KG1 (cell line): ENCODE data around the gene CEMIP2.

ENCODE experiments used
- DNase-seq: peaks from one replicate; lab custom pipeline; 2025; lab: John Stamatoyannopoulos, UW

CEMIP2 gene

GRCh38 chr9:71769175-71770161 is 1.2 kb upstream of the CEMIP2 start:
- DNase-seq = no peak

- no peak for DNase-seq
Measured at GRCh38 chr9:71767776-71768321, 464 bp downstream of the CEMIP2 start.

- no peak for DNase-seq
Measured at GRCh38 chr9:71767163-71767775, 1.0 kb downstream of the CEMIP2 start.

- DNase-seq = no peak
Measured at GRCh38 chr9:71766663-71767062, 1.6 kb downstream of the CEMIP2 start.

GRCh38 chr9:71765693-71766092 is 2.6 kb downstream of the CEMIP2 start:
- no peak for DNase-seq

GRCh38 chr9:71764891-71765290 is 3.4 kb downstream of the CEMIP2 start:
- no peak for DNase-seq

DNA sequence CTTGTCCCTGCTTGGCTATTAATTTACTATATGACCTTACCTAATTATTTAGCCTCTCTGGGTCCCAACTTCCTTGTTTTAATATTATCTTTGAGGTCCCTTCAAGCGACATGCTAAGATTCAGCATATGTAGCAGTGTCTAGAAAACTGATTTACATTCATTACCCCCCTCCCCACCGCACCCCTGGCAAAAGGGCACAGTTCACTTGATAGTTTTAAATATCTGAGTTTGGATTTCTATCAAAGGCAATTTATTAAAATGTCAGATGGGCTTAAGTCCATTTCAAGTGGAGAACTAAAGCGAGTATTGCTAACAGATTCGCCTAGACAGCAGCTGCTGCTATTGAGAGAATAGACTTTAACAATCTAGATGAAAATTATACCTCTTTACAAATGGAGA is 3.9 kb downstream of the CEMIP2 start:
- no peak for DNase-seq

DNA sequence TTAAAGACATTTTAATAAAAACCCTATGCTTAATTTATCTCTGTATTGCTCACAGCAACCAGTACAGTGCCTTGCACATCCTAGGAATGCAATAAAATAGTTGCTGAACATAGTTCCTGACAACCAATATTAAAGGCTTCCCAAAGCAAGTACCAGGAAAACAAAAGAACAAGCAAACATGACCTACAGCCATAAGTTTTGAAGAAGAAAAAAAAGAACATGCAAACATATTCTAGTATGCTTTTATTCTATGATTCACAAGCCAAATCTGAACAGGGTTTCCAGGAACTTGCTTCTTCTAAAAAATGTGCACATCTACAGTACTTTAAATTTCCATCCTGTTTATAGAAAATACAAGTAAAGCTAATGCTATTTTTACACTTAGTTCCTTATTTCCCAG is 4.5 kb downstream of the CEMIP2 start:
- DNase-seq = no peak

DNA sequence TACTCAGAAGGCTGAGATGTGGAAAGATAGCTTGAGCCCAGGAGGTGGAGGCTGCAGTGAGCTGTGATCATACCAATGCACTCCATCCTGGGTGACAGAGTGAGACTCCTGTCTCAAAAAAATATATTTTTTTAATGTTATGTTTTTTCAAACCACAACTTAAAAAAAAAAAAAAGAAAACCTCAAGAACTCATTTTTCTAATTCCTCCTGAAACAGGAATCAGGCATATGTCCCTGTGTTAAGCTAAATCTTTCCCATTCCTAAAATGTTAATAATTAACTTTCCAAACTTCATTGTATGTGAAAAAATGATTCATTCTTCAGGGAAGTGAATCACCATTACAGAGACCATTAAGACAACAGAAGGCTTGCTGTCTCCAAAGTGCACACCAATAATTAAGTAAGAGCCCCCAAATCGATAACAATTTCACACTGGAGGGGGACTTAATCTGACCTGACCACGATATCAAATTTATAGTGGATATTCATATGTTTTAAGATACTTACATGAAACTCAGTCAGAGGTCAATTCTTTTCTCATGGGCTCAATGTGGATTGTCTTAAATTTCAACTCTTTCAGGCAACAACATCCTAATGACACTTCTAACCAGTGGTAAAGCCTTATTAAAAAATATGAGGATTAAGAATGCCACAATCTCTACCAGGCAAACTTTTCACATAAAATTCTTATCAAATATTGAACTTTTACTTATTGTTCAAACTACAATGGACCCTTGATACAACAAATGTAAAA is 5.2 kb downstream of the CEMIP2 start:
- no peak for DNase-seq

- no peak for DNase-seq
Measured at GRCh38 chr9:71761938-71762353, 6.4 kb downstream of the CEMIP2 start.

DNA sequence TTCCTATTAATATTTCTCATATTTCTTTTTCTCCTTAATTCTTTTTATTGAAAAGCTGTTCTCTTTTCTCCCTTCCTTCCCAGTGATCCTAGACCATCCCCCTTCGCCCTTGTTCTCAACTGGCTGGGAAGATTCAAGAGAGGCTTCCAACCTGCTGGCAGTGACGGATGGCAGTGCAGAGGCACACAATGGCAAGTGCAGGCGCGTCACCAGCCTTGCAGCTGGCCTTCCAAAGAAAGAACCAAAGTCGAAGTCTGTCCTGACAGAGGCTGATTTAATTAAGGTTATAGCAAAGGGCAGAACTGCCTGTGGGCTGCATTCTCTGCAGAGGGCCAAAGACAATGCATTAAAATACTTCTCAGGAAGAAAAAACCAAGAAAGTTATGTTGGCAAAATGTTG is 7.4 kb downstream of the CEMIP2 start:
- no peak for DNase-seq

DNA sequence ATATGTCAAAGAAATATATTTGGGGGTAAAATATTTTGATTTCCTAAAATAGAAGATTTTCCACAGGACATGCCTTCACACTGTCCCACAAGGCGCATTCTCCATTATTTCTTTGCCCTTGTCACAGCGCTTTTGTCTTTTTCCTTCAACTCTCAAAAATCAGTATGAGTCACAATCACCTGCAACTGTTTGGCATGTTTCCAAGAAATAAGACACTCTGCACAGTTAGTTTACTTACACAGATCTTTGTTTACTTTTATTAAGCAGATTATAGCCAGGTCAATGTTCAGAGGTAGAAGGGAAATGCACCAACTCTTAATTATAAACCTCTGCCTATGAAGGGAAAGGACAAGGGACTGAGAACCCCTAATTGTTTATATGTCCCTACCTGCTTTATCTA is 9.5 kb downstream of the CEMIP2 start:
- DNase-seq = no peak

GRCh38 chr9:71758277-71758676 is 10.0 kb downstream of the CEMIP2 start:
- DNase-seq = no peak

- no peak for DNase-seq
Measured at GRCh38 chr9:71756753-71757152, 11.6 kb downstream of the CEMIP2 start.

GRCh38 chr9:71755869-71756268 is 12.4 kb downstream of the CEMIP2 start:
- no peak for DNase-seq

DNA sequence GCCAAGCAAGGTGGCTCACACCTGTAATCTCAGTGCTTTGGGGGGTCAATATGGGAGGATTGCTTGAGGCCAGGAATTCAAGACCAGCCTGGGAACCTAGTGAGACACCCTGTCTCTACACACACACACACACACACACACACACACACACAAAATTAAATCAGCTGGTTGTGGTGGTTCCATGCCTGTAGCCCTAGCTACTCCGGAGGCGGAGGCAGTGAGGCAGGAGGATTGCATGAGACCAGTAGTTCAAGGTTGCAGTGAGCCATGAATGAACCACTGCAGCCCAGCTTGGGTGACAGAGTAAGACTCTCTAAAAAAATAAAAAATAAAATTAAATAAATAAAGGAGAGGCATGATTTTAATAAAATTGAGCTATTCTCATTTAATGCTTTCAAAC is 13.1 kb downstream of the CEMIP2 start:
- no peak for DNase-seq

- no peak for DNase-seq
Measured at GRCh38 chr9:71754151-71754550, 14.2 kb downstream of the CEMIP2 start.

DNA sequence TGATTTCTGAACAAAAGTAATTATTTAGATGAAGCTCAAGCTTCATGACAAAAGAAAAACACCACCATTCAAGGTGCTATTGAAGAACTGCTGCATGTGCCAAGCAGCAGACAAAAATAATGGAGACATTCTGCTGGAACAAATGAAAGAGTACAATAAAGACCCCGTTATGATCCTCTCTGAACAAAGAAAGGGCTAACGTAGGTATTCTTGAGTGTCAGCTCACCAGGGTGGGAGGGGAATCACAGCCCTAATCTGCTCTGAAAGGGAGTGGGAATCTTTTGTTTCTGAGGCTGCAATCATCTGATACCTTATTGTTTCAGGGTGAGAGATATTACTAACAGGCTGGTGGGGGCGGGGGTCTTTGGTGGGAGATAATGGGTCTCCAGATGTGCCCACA is 15.4 kb downstream of the CEMIP2 start:
- DNase-seq = no peak

GRCh38 chr9:71752352-71752751 is 16.0 kb downstream of the CEMIP2 start:
- DNase-seq = no peak

DNA sequence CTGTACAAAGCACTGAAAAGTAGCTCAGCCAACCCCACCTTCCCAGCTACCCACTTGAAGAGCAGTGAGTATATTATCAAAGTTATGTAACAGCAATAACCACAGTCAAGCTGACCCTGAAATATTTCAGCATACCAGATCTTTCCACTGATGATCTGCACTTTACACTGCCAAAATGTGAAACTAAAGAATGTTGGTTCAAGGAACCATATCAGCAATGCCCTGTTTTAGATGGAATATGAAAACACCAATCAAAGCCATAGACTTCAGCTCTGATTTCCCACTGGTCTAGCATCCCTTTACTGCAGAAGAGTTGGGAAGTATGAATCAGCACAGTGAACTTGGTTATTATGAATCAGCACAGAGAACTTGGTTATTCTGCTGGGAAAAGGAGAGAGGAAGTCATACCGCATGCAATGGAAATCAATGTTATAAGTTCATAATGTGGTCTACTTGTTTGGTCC is 20.0 kb downstream of the CEMIP2 start:
- no peak for DNase-seq

GRCh38 chr9:71747576-71747975 is 20.7 kb downstream of the CEMIP2 start:
- DNase-seq = no peak

- DNase-seq = no peak
Measured at GRCh38 chr9:71746758-71747125, 21.6 kb downstream of the CEMIP2 start.
